Uterus (tissue), 2 donors: ENCODE measurements around the gene PDGFB.

ENCODE experiments used
- POLR2A ChIP-seq, 2 donors: fragments of 450-650 bp; IDR thresholded peaks; one replicate each; pipeline ENCODE4 v1.6.1; 2016; ENCODE audit warnings: antibody characterized with exemption in 2 of 2, mild to moderate bottlenecking in 1 of 2, moderate library complexity in 1 of 2
- TF ChIP-seq, protein P1 (sequence below), 4 experiments: fragments of 200-600 bp in 2 of 4; fragments of 450-650 bp in 2 of 4; sonication (generic) in 2 of 4; IDR thresholded peaks; one replicate each; pipeline ENCODE4 v1.5.1; 2016 to 2019; ENCODE audit warnings: antibody characterized with exemption in 4 of 4, mild to moderate bottlenecking in 2 of 4, moderate library complexity in 1 of 4

DNA sequence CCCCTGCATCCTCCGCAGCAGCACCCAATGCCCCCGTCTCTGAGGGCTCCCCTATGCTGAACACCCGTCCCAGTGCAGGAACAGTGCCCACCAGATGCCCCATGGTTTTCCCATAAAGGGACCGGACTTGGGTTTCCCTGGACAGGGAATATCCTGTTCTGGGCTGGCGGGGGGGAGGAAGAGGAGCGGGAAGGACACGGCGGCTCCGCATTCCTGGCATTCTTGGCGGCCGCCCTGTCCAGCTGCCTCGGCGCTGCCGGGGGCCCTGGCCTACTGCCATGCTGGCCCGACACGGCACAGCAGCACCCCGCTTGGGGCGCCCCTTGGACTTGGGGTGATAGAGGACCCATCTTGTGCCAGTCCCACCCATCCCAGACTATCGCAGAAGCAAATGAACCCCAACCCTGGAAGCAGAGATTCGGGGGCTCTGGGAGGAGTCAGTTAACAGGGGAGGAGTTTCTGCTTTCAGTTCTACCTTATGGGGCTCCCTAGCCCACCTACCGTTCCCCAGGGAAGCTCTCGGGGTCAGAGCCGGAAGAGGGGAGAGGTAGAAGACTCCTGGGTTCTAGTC, 68.6 kb downstream of the PDGFB start:
- TF ChIP-seq, protein P1, sequence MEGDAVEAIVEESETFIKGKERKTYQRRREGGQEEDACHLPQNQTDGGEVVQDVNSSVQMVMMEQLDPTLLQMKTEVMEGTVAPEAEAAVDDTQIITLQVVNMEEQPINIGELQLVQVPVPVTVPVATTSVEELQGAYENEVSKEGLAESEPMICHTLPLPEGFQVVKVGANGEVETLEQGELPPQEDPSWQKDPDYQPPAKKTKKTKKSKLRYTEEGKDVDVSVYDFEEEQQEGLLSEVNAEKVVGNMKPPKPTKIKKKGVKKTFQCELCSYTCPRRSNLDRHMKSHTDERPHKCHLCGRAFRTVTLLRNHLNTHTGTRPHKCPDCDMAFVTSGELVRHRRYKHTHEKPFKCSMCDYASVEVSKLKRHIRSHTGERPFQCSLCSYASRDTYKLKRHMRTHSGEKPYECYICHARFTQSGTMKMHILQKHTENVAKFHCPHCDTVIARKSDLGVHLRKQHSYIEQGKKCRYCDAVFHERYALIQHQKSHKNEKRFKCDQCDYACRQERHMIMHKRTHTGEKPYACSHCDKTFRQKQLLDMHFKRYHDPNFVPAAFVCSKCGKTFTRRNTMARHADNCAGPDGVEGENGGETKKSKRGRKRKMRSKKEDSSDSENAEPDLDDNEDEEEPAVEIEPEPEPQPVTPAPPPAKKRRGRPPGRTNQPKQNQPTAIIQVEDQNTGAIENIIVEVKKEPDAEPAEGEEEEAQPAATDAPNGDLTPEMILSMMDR (IDR thresholded peaks at IDR 0.05) = no peak
- TF ChIP-seq POLR2A (IDR thresholded peaks at IDR 0.05) = no peak
